ENCODE data around the gene PRPSAP2.

The PRPSAP2 gene

GRCh38 chr17:18944646-18945045, 86.7 kb downstream of the PRPSAP2 start:
- H3K36me3 ChIP-seq (ENCODE audit: insufficient read depth, low read length) = no peaks in the 10 kb centered on the region
- no peak overlapping the region for H3K27ac ChIP-seq

DNA sequence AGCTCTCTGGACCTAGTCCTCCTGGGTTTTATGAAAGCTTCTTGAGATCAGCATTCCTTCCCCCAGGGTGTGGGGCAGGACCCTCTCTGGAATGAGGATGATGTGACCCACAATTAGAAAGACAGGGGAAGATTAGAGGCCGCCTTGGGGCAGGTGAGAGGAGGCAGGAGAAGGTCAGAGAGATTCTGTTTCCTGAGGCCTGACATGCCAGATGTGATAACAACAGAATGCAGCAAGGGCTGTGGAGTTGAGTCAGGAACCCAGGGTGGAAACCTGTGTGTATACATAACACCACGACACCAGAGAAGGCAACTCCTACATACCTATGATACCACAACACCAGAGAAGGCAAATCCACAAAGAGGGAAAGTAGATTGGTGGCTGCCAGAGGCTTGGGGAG, 88.6 kb downstream of the PRPSAP2 start:
- no peak for DNase-seq (ENCODE audit: low read depth, low spot score)
- no peak for TF ChIP-seq EZH2 (IDR thresholded peaks at IDR 0.05)
- no peak for TF ChIP-seq FOXP2 (optimal IDR thresholded peaks at IDR 0.05; ENCODE audit: control extremely low read depth, extremely low read length, insufficient read depth)
- no peak for TF ChIP-seq POLR2AphosphoS5 (IDR thresholded peaks at IDR 0.05; ENCODE audit: borderline replicate concordance, low read depth, low read length)
- H3K9me3 ChIP-seq (ENCODE audit: low read depth, low read length) = no peaks in the 10 kb centered on the region

More at GRCh38 chr17:18944646-18945045, 86.7 kb downstream of the PRPSAP2 start:
- no peak overlapping the region for H3K4me3 ChIP-seq
- no peaks in the 10 kb centered on the region for H3K9me3 ChIP-seq (ENCODE audit: low read depth, low read length)
- DNase-seq (ENCODE audit: low read depth, low spot score) = no peak
- no peak for TF ChIP-seq EZH2 (IDR thresholded peaks at IDR 0.05)
- no peak for TF ChIP-seq FOXP2 (optimal IDR thresholded peaks at IDR 0.05; ENCODE audit: control extremely low read depth, extremely low read length, insufficient read depth)
- no peak for TF ChIP-seq POLR2AphosphoS5 (IDR thresholded peaks at IDR 0.05; ENCODE audit: borderline replicate concordance, low read depth, low read length)
- no peak overlapping the region for H3K9ac ChIP-seq (ENCODE audit: insufficient read length)

GRCh38 chr17:18947866-18948265, 89.9 kb downstream of the PRPSAP2 start:
- no peak for DNase-seq (ENCODE audit: low read depth, low spot score)
- Histone ChIP-seq H3K9ac (ENCODE audit: insufficient read length) (no peak overlapping the region), H3K36me3 (ENCODE audit: insufficient read depth, low read length) (no peaks in the 10 kb centered on the region), H3K9me3 (ENCODE audit: low read depth, low read length) (no peaks in the 10 kb centered on the region), H3K4me3 (no peak overlapping the region), H3K27ac (no peak overlapping the region)
- TF ChIP-seq POLR2AphosphoS5 (IDR thresholded peaks at IDR 0.05; ENCODE audit: borderline replicate concordance, low read depth, low read length) (no peak), EZH2 (IDR thresholded peaks at IDR 0.05) (no peak), FOXP2 (optimal IDR thresholded peaks at IDR 0.05; ENCODE audit: control extremely low read depth, extremely low read length, insufficient read depth) (no peak)

More for the DNA sequence above, 88.6 kb downstream of the PRPSAP2 start:
- Histone ChIP-seq H3K27ac (no peak overlapping the region), H3K9ac (ENCODE audit: insufficient read length) (no peak overlapping the region), H3K4me3 (no peak overlapping the region), H3K36me3 (ENCODE audit: insufficient read depth, low read length) (no peaks in the 10 kb centered on the region)

DNA sequence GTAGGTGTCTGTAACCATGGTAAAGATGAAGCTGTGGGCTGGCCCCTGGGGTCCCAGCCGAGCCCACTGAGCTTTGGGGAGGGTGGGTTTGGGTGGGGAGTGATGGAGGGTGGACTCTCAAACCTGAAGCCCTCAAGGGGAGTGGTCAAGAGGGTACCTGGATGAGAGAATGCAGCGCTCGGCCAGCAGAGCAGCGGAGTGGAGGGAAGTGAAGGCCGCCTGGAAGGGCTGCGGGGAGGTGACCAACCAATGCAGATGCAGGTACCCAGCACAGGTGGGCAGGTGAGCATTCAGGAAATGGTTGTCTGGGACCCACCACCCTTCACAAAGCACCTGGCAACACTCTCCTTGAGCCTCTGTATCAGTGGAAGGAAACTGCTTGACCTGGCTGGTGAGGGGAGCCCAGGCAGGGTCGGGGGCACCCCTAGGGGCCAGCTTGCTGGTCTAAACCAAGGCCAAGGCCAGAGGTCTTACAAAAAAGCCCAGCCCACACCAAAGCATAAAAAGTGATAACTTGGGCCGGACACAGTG, 90.6 kb downstream of the PRPSAP2 start:
- no peaks in the 10 kb centered on the region for H3K9me3 ChIP-seq (ENCODE audit: low read depth, low read length)
- no peak overlapping the region for H3K27ac ChIP-seq
- H3K9ac ChIP-seq (ENCODE audit: insufficient read length) = no peak overlapping the region
- no peaks in the 10 kb centered on the region for H3K36me3 ChIP-seq (ENCODE audit: insufficient read depth, low read length)
- no peak for TF ChIP-seq POLR2AphosphoS5 (IDR thresholded peaks at IDR 0.05; ENCODE audit: borderline replicate concordance, low read depth, low read length)
- no peak for TF ChIP-seq FOXP2 (optimal IDR thresholded peaks at IDR 0.05; ENCODE audit: control extremely low read depth, extremely low read length, insufficient read depth)
- no peak for DNase-seq (ENCODE audit: low read depth, low spot score)
- H3K4me3 ChIP-seq = no peak overlapping the region

GRCh38 chr17:18949566-18949965, 91.6 kb downstream of the PRPSAP2 start:
- no peak overlapping the region for H3K4me3 ChIP-seq
- DNase-seq (ENCODE audit: low read depth, low spot score) = no peak
- H3K27ac ChIP-seq = no peak overlapping the region
- no peak overlapping the region for H3K9ac ChIP-seq (ENCODE audit: insufficient read length)
- TF ChIP-seq FOXP2 (optimal IDR thresholded peaks at IDR 0.05; ENCODE audit: control extremely low read depth, extremely low read length, insufficient read depth) = no peak
- no peak for TF ChIP-seq POLR2AphosphoS5 (IDR thresholded peaks at IDR 0.05; ENCODE audit: borderline replicate concordance, low read depth, low read length)
- no peak for TF ChIP-seq EZH2 (IDR thresholded peaks at IDR 0.05)
- H3K36me3 ChIP-seq (ENCODE audit: insufficient read depth, low read length) = no peaks in the 10 kb centered on the region
- H3K9me3 ChIP-seq (ENCODE audit: low read depth, low read length) = no peaks in the 10 kb centered on the region

GRCh38 chr17:18950346-18950745, 92.4 kb downstream of the PRPSAP2 start:
- Histone ChIP-seq H3K4me3 (no peak overlapping the region), H3K27ac (no peak overlapping the region), H3K9me3 (ENCODE audit: low read depth, low read length) (no peaks in the 10 kb centered on the region), H3K9ac (ENCODE audit: insufficient read length) (no peak overlapping the region), H3K36me3 (ENCODE audit: insufficient read depth, low read length) (no peaks in the 10 kb centered on the region)
- TF ChIP-seq FOXP2 (optimal IDR thresholded peaks at IDR 0.05; ENCODE audit: control extremely low read depth, extremely low read length, insufficient read depth) (no peak), POLR2AphosphoS5 (IDR thresholded peaks at IDR 0.05; ENCODE audit: borderline replicate concordance, low read depth, low read length) (no peak), EZH2 (IDR thresholded peaks at IDR 0.05) (no peak)
- no peak for DNase-seq (ENCODE audit: low read depth, low spot score)

GRCh38 chr17:18950944-18951905, 93.3 kb downstream of the PRPSAP2 start:
- no peak overlapping the region for H3K9ac ChIP-seq (ENCODE audit: insufficient read length)
- no peaks in the 10 kb centered on the region for H3K9me3 ChIP-seq (ENCODE audit: low read depth, low read length)

More at GRCh38 chr17:18950944-18951905, 93.3 kb downstream of the PRPSAP2 start:
- TF ChIP-seq FOXP2 (optimal IDR thresholded peaks at IDR 0.05; ENCODE audit: control extremely low read depth, extremely low read length, insufficient read depth) (no peak), POLR2AphosphoS5 (IDR thresholded peaks at IDR 0.05; ENCODE audit: borderline replicate concordance, low read depth, low read length) (no peak), EZH2 (IDR thresholded peaks at IDR 0.05) (no peak)
- Histone ChIP-seq H3K36me3 (ENCODE audit: insufficient read depth, low read length) (no peaks in the 10 kb centered on the region), H3K27ac (no peak overlapping the region), H3K4me3 (no peak overlapping the region)
- DNase-seq (ENCODE audit: low read depth, low spot score) = no peak

Data from SK-N-MC (cell line).